Hepatocyte (in vitro differentiated cells): ENCODE measurements around the gene SIGLECL1. TPM values are rescaled to one million over a fixed set of nuclear protein-coding genes. Genes with fewer than 3 reads are reported as not detected.

ENCODE experiments used
- DNase-seq: peaks from one replicate; pipeline ENCODE4 v3.0.0-alpha.2; 2016; ENCODE audit warnings: low spot score
- H2AFZ ChIP-seq: fragments of 200-600 bp; sonication (generic); 2 replicates; pipeline ENCODE4 v1.6.0; 2016; ENCODE audit warnings: antibody characterized with exemption, mild to moderate bottlenecking
- H3K27ac ChIP-seq: fragments of 200-600 bp; sonication (generic); 2 replicates; pipeline ENCODE4 v1.5.1; 2016; ENCODE audit warnings: mild to moderate bottlenecking
- H3K27me3 ChIP-seq: fragments of 200-600 bp; sonication (generic); 2 replicates; pipeline ENCODE4 v1.6.1; 2016
- H3K36me3 ChIP-seq: fragments of 200-600 bp; sonication (generic); replicated peaks from 2 replicates; pipeline ENCODE4 v1.5.1; 2016; ENCODE audit warnings: low read depth; ENCODE audit not compliant: insufficient read depth
- H3K4me1 ChIP-seq: fragments of 200-600 bp; sonication (generic); 2 replicates; pipeline ENCODE4 v1.5.1; 2016; ENCODE audit warnings: mild to moderate bottlenecking, moderate library complexity; ENCODE audit not compliant: insufficient read depth
- H3K4me2 ChIP-seq: fragments of 200-600 bp; sonication (generic); 2 replicates; pipeline ENCODE4 v1.6.0; 2016
- H3K4me3 ChIP-seq: fragments of 200-600 bp; sonication (generic); 2 replicates; pipeline ENCODE4 v1.5.1; 2016; ENCODE audit warnings: mild to moderate bottlenecking
- H3K79me2 ChIP-seq: fragments of 200-600 bp; sonication (generic); 2 replicates; pipeline ENCODE4 v1.6.0; 2017; ENCODE audit warnings: mild to moderate bottlenecking
- H3K9me2 ChIP-seq: fragments of 200-600 bp; sonication (generic); replicated peaks from 2 replicates; pipeline ENCODE4 v1.6.0; 2017; ENCODE audit warnings: mild to moderate bottlenecking; ENCODE audit not compliant: insufficient read depth
- H3K9me3 ChIP-seq: fragments of 200-600 bp; sonication (generic); 2 replicates; pipeline ENCODE4 v1.5.1; 2016; ENCODE audit warnings: low read depth, mild to moderate bottlenecking
- H4K20me1 ChIP-seq: fragments of 200-600 bp; sonication (generic); 2 replicates; pipeline ENCODE4 v1.6.0; 2016; ENCODE audit warnings: mild to moderate bottlenecking; ENCODE audit not compliant: insufficient read depth, poor library complexity, severe bottlenecking
- EZH2 ChIP-seq: fragments of 200-600 bp; sonication (generic); IDR thresholded peaks from 2 replicates; pipeline ENCODE4 v1.6.1; 2016; ENCODE audit warnings: antibody characterized with exemption, mild to moderate bottlenecking, borderline replicate concordance
- EZH2phosphoT487 ChIP-seq: fragments of 200-600 bp; sonication (generic); IDR thresholded peaks from one replicate; pipeline ENCODE4 v1.6.1; 2018; ENCODE audit warnings: antibody characterized with exemption, mild to moderate bottlenecking, low read depth, moderate library complexity; ENCODE audit not compliant: unreplicated experiment, severe bottlenecking
- WGBS: methylation state at CpG from one replicate; pipeline ENCODE4 v1.1.6; 2016; ENCODE audit warnings: low lambda C conversion rate; ENCODE audit errors: missing lambda C conversion rate; 5-methylcytosine and 5-hydroxymethylcytosine counted together
- polyA plus RNA-seq: library from polyadenylated mRNA; unstranded; fragments of >200 nt; fragmentation: Nextera tagmentation; extraction: Ambion mirVana; gene quantifications from 2 replicates; pipeline ENCODE4 v1.2.1, GENCODE V29; 2016
- total RNA-seq: library from RNA; depleted of rRNA; stranded (reverse); fragments of >200 nt; gene quantifications from 2 replicates; pipeline ENCODE4 v1.2.3, GENCODE V29; 2014
- TF ChIP-seq, protein P1 (sequence below): fragments of 200-600 bp; sonication (generic); IDR thresholded peaks from 2 replicates; pipeline ENCODE4 v1.5.1; 2016; ENCODE audit warnings: antibody characterized with exemption, mild to moderate bottlenecking; ENCODE audit not compliant: poor library complexity

Gene SIGLECL1
- total and polyA plus RNA-seq, 2 experiments from 2014 or later: not detected

DNA sequence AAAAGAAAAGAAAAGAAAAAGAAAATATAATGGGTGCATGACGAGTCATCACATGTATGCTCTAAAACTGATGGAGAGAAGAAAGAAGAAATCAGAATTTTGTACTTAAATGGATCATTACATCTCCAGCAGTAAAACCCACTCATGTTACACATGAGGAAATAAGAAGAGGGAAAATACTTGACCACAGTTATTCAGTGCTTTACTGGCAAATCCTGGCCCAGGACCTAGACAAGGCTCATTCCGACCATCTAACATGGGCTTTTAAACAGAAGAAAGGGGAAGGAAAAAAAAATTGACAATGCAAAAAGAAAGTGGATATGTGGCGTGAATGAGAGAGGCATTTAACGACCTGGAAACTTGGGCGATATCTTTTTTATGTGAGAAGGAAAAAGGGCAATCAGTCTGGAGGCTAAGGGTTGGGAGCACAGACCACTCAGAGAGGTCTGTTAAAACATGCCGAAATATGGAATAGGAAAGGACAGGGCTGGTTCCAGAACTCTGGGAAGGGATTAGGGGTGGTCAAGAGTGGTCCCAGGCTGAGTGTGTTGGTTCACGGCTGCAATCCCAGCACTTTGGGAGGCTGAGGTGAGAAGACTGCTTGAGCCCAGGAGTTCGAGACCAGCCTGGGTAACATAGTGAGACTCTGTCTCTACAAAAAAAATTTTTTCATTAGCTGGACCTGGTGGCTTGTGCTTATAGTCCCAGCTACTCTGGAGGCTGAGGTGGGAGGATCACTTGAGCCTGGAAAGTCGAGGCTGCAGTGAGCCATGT is 1.6 kb downstream of the SIGLECL1 start:
- TF ChIP-seq, protein P1, sequence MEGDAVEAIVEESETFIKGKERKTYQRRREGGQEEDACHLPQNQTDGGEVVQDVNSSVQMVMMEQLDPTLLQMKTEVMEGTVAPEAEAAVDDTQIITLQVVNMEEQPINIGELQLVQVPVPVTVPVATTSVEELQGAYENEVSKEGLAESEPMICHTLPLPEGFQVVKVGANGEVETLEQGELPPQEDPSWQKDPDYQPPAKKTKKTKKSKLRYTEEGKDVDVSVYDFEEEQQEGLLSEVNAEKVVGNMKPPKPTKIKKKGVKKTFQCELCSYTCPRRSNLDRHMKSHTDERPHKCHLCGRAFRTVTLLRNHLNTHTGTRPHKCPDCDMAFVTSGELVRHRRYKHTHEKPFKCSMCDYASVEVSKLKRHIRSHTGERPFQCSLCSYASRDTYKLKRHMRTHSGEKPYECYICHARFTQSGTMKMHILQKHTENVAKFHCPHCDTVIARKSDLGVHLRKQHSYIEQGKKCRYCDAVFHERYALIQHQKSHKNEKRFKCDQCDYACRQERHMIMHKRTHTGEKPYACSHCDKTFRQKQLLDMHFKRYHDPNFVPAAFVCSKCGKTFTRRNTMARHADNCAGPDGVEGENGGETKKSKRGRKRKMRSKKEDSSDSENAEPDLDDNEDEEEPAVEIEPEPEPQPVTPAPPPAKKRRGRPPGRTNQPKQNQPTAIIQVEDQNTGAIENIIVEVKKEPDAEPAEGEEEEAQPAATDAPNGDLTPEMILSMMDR: no peak
- no peak for TF ChIP-seq EZH2
- no peak for TF ChIP-seq EZH2phosphoT487
- H3K27me3 ChIP-seq: no peaks in the 10 kb centered on the region
- no peak overlapping the region for H3K27ac ChIP-seq
- no peaks in the 10 kb centered on the region for H3K36me3 ChIP-seq
- H3K4me3 ChIP-seq: no peak overlapping the region
- H3K79me2 ChIP-seq: no peaks in the 10 kb centered on the region
- no peak overlapping the region for H3K4me2 ChIP-seq
- no peaks in the 10 kb centered on the region for H4K20me1 ChIP-seq
- H3K4me1 ChIP-seq: no peaks in the 10 kb centered on the region
- no peak overlapping the region for H2AFZ ChIP-seq
- 87% methylated on average over 9 of the region's 9 CpGs for WGBS
- DNase-seq: no peak
- H3K9me3 ChIP-seq: no peaks in the 10 kb centered on the region
- H3K9me2 ChIP-seq: no peaks in the 10 kb centered on the region

DNA sequence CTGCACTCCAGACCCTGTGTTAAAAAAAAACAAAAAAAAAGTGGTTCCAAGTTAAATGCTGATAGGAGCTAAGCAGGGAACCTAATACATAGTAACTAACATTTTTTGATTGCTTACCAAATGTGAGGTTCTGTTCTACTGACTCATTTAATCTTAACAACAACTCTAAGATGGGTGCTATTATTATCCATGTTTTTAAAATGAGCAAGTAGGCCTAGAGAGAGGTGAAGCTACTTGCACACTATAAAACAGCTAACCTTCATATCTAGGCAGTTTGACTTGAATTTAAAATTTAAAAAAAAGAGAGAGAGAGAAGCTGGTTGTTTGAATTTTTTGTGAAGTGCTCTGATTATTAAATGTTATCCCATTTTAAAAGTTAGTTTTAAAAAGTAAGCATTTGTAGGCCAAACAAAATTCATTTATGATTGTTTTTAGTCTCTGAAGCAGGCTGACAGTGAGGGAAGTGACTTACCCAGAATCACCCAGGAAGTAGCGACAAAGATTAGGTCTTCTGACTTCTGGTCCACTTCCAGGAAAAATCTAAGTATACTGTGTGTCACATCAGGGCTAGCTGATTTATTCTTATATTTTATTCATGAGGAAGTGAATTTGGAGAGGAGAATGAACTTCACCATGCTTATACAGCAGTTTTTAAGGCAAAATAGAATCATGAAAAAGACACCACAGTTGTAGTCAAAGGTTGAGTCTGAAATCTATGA is 2.4 kb downstream of the SIGLECL1 start:
- DNase-seq: no peak
- WGBS: 100% methylated on average over 1 of the region's 1 CpG
- Histone ChIP-seq H4K20me1 (no peaks in the 10 kb centered on the region), H3K4me3 (no peak overlapping the region), H3K9me3 (no peaks in the 10 kb centered on the region), H3K27ac (no peak overlapping the region), H3K27me3 (no peaks in the 10 kb centered on the region), H3K4me2 (no peak overlapping the region), H3K79me2 (no peaks in the 10 kb centered on the region), H2AFZ (no peak overlapping the region), H3K4me1 (no peaks in the 10 kb centered on the region), H3K36me3 (no peaks in the 10 kb centered on the region), H3K9me2 (no peaks in the 10 kb centered on the region)
- TF ChIP-seq, protein P1: no peak
- TF ChIP-seq EZH2 (no peak), EZH2phosphoT487 (no peak)

DNA sequence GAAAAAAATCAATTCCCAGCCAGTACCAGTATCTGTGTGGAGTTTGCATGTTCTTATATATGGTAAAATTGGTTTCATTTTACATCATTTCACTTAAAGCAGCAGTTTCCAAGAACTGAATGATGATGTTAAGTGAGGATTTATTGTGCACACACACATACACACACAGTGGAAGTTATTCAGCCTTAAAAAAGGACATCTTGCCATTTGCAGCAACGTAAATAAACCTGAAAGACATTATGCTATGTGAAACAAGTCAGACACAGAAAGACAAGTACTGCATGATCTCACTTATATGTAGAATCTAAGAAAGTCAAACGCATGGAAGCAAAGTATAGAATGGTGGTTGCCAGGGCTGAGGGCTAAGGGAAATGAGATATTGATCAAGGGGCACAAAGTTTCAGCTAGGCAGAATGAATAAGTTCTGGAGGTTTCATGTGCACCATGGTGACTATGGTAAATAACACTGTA is 5.3 kb downstream of the SIGLECL1 start:
- no peaks in the 10 kb centered on the region for H3K36me3 ChIP-seq
- no peak for DNase-seq
- no peaks in the 10 kb centered on the region for H3K79me2 ChIP-seq
- no peak for TF ChIP-seq EZH2phosphoT487
- TF ChIP-seq EZH2: no peak
- TF ChIP-seq, protein P1: no peak
- no peak overlapping the region for H3K4me2 ChIP-seq
- no peak overlapping the region for H2AFZ ChIP-seq
- H4K20me1 ChIP-seq: no peaks in the 10 kb centered on the region
- no peaks in the 10 kb centered on the region for H3K9me2 ChIP-seq
- H3K27me3 ChIP-seq: no peaks in the 10 kb centered on the region
- no peaks in the 10 kb centered on the region for H3K4me1 ChIP-seq
- no peaks in the 10 kb centered on the region for H3K9me3 ChIP-seq
- H3K27ac ChIP-seq: no peak overlapping the region
- WGBS: 78% methylated on average over 2 of the region's 2 CpGs
- H3K4me3 ChIP-seq: no peak overlapping the region
